Measurements from ENCODE around the gene TM9SF1. TPM values are rescaled to one million over a fixed set of nuclear protein-coding genes. Genes with fewer than 3 reads are reported as not detected.
A peak's percentile ranks its signal among the peaks of the same experiment; 100 is the strongest.

TM9SF1 gene
- total RNA-seq, 1 experiment from 2014 or later: 31.3 TPM

GRCh38 chr14:24179961-24180796 is 15.1 kb downstream of the TM9SF1 start:
- no peaks in the 10 kb centered on the region for H3K4me1 ChIP-seq (ENCODE audit: low read length)
- H3K4me3 ChIP-seq (ENCODE audit: low read length): no peak overlapping the region
- no peaks in the 10 kb centered on the region for H3K79me2 ChIP-seq (ENCODE audit: low read length)
- H3K4me2 ChIP-seq (ENCODE audit: low read depth, low read length, poor library complexity, severe bottlenecking): no peak overlapping the region
- no peaks in the 10 kb centered on the region for H3K9me2 ChIP-seq (replicated peaks; ENCODE audit: insufficient read depth, low read length)
- no peak overlapping the region for H3K27ac ChIP-seq (ENCODE audit: low read length)
- H3K27me3 ChIP-seq (ENCODE audit: low read length): no peaks in the 10 kb centered on the region
- peaks cover 32% of the 10 kb centered on the region for H3K36me3 ChIP-seq (ENCODE audit: insufficient read depth, low read length)
- no peak overlapping the region for H2AFZ ChIP-seq (ENCODE audit: low read length)
- H4K20me1 ChIP-seq (ENCODE audit: insufficient read depth, low read depth, low read length): 0 out of 2 replicates have a peak, but pooled peaks cover 4% of the 10 kb centered on the region
- no peak overlapping the region for H3K9ac ChIP-seq (ENCODE audit: low read length)
- no peaks in the 10 kb centered on the region for H3K9me3 ChIP-seq (ENCODE audit: low read length)
- no peak for DNase-seq

- Histone ChIP-seq H3K27me3 (ENCODE audit: low read length) (no peaks in the 10 kb centered on the region), H3K9me3 (ENCODE audit: low read length) (no peaks in the 10 kb centered on the region), H3K79me2 (ENCODE audit: low read length) (no peaks in the 10 kb centered on the region), H3K36me3 (ENCODE audit: insufficient read depth, low read length) (peaks cover 32% of the 10 kb centered on the region), H3K9ac (ENCODE audit: low read length) (no peak overlapping the region), H3K9me2 (replicated peaks; ENCODE audit: insufficient read depth, low read length) (no peaks in the 10 kb centered on the region), H3K4me3 (ENCODE audit: low read length) (no peak overlapping the region), H4K20me1 (ENCODE audit: insufficient read depth, low read depth, low read length) (0 out of 2 replicates have a peak, but pooled peaks cover 4% of the 10 kb centered on the region), H3K27ac (ENCODE audit: low read length) (no peak overlapping the region), H2AFZ (ENCODE audit: low read length) (no peak overlapping the region), H3K4me1 (ENCODE audit: low read length) (no peaks in the 10 kb centered on the region), H3K4me2 (ENCODE audit: low read depth, low read length, poor library complexity, severe bottlenecking) (no peak overlapping the region)
- DNase-seq: no peak
Observed at GRCh38 chr14:24179294-24179960, 15.8 kb downstream of the TM9SF1 start.

GRCh38 chr14:24178399-24179178 is 16.7 kb downstream of the TM9SF1 start:
- peaks cover 32% of the 10 kb centered on the region for H3K36me3 ChIP-seq (ENCODE audit: insufficient read depth, low read length)
- no peak overlapping the region for H2AFZ ChIP-seq (ENCODE audit: low read length)

GRCh38 chr14:24177891-24178290 is 17.4 kb downstream of the TM9SF1 start:
- Histone ChIP-seq H2AFZ (ENCODE audit: low read length) (no peak overlapping the region), H3K4me1 (ENCODE audit: low read length) (peaks cover 5% of the 10 kb centered on the region), H3K4me2 (ENCODE audit: low read depth, low read length, poor library complexity, severe bottlenecking) (no peak overlapping the region), H3K79me2 (ENCODE audit: low read length) (peaks cover 5% of the 10 kb centered on the region), H3K36me3 (ENCODE audit: insufficient read depth, low read length) (peaks cover 34% of the 10 kb centered on the region), H3K9me3 (ENCODE audit: low read length) (no peaks in the 10 kb centered on the region), H3K27me3 (ENCODE audit: low read length) (no peaks in the 10 kb centered on the region), H3K9ac (ENCODE audit: low read length) (no peak overlapping the region), H3K4me3 (ENCODE audit: low read length) (no peak overlapping the region), H3K9me2 (replicated peaks; ENCODE audit: insufficient read depth, low read length) (no peaks in the 10 kb centered on the region), H4K20me1 (ENCODE audit: insufficient read depth, low read depth, low read length) (0 out of 2 replicates have a peak, but pooled peaks cover 4% of the 10 kb centered on the region), H3K27ac (ENCODE audit: low read length) (no peak overlapping the region)
- DNase-seq: no peak

More at GRCh38 chr14:24178399-24179178, 16.7 kb downstream of the TM9SF1 start:
- no peaks in the 10 kb centered on the region for H3K9me2 ChIP-seq (replicated peaks; ENCODE audit: insufficient read depth, low read length)
- H3K4me2 ChIP-seq (ENCODE audit: low read depth, low read length, poor library complexity, severe bottlenecking): no peak overlapping the region
- no peaks in the 10 kb centered on the region for H3K27me3 ChIP-seq (ENCODE audit: low read length)
- no peaks in the 10 kb centered on the region for H3K79me2 ChIP-seq (ENCODE audit: low read length)
- no peak overlapping the region for H3K27ac ChIP-seq (ENCODE audit: low read length)
- no peak overlapping the region for H3K4me3 ChIP-seq (ENCODE audit: low read length)
- H4K20me1 ChIP-seq (ENCODE audit: insufficient read depth, low read depth, low read length): 0 out of 2 replicates have a peak, but pooled peaks cover 4% of the 10 kb centered on the region
- no peak overlapping the region for H3K9ac ChIP-seq (ENCODE audit: low read length)
- H3K9me3 ChIP-seq (ENCODE audit: low read length): no peaks in the 10 kb centered on the region
- H3K4me1 ChIP-seq (ENCODE audit: low read length): no peaks in the 10 kb centered on the region
- no peak for DNase-seq

- Histone ChIP-seq H2AFZ (ENCODE audit: low read length) (no peak overlapping the region), H3K27me3 (ENCODE audit: low read length) (no peaks in the 10 kb centered on the region), H3K9me3 (ENCODE audit: low read length) (no peaks in the 10 kb centered on the region), H3K4me1 (ENCODE audit: low read length) (peaks cover 7% of the 10 kb centered on the region), H3K4me2 (ENCODE audit: low read depth, low read length, poor library complexity, severe bottlenecking) (no peak overlapping the region), H3K27ac (ENCODE audit: low read length) (no peak overlapping the region), H3K79me2 (ENCODE audit: low read length) (peaks cover 12% of the 10 kb centered on the region), H3K36me3 (ENCODE audit: insufficient read depth, low read length) (peaks cover 37% of the 10 kb centered on the region), H3K9ac (ENCODE audit: low read length) (no peak overlapping the region), H3K4me3 (ENCODE audit: low read length) (no peak overlapping the region), H3K9me2 (replicated peaks; ENCODE audit: insufficient read depth, low read length) (no peaks in the 10 kb centered on the region), H4K20me1 (ENCODE audit: insufficient read depth, low read depth, low read length) (0 out of 2 replicates have a peak, but pooled peaks cover 4% of the 10 kb centered on the region)
- DNase-seq: no peak
Observed at GRCh38 chr14:24177041-24177825, 18.0 kb downstream of the TM9SF1 start.

GRCh38 chr14:24176599-24176998 is 18.6 kb downstream of the TM9SF1 start:
- no peak overlapping the region for H3K9ac ChIP-seq (ENCODE audit: low read length)
- H3K9me2 ChIP-seq (replicated peaks; ENCODE audit: insufficient read depth, low read length): no peaks in the 10 kb centered on the region
- peaks cover 7% of the 10 kb centered on the region for H3K4me1 ChIP-seq (ENCODE audit: low read length)
- no peak for DNase-seq
- H4K20me1 ChIP-seq (ENCODE audit: insufficient read depth, low read depth, low read length): 0 out of 2 replicates have a peak, but pooled peaks cover 4% of the 10 kb centered on the region
- no peak overlapping the region for H2AFZ ChIP-seq (ENCODE audit: low read length)
- H3K27me3 ChIP-seq (ENCODE audit: low read length): no peaks in the 10 kb centered on the region
- no peak overlapping the region for H3K4me2 ChIP-seq (ENCODE audit: low read depth, low read length, poor library complexity, severe bottlenecking)
- H3K79me2 ChIP-seq (ENCODE audit: low read length): peaks cover 15% of the 10 kb centered on the region
- H3K9me3 ChIP-seq (ENCODE audit: low read length): no peaks in the 10 kb centered on the region
- no peak overlapping the region for H3K4me3 ChIP-seq (ENCODE audit: low read length)
- H3K27ac ChIP-seq (ENCODE audit: low read length): no peak overlapping the region
- peaks cover 37% of the 10 kb centered on the region for H3K36me3 ChIP-seq (ENCODE audit: insufficient read depth, low read length)

GRCh38 chr14:24172871-24173281 is 22.4 kb downstream of the TM9SF1 start:
- peak overlapping the region; percentile 70 for H3K4me2 ChIP-seq (ENCODE audit: low read depth, low read length, poor library complexity, severe bottlenecking)
- no peak for DNase-seq
- H3K79me2 ChIP-seq (ENCODE audit: low read length): peaks cover 15% of the 10 kb centered on the region
- peak overlapping the region; percentile 75 for H3K9ac ChIP-seq (ENCODE audit: low read length)
- 0 out of 2 replicates have a peak overlapping the region, but pooled peaks have one; percentile 52 for H3K27ac ChIP-seq (ENCODE audit: low read length)
- H3K36me3 ChIP-seq (ENCODE audit: insufficient read depth, low read length): peaks cover 15% of the 10 kb centered on the region; the same call in 1 of the 2 replicates
- H3K4me1 ChIP-seq (ENCODE audit: low read length): peaks cover 7% of the 10 kb centered on the region
- H3K9me3 ChIP-seq (ENCODE audit: low read length): no peaks in the 10 kb centered on the region
- H3K9me2 ChIP-seq (replicated peaks; ENCODE audit: insufficient read depth, low read length): no peaks in the 10 kb centered on the region
- no peak overlapping the region for H2AFZ ChIP-seq (ENCODE audit: low read length)
- peak overlapping the region; percentile 64 for H3K4me3 ChIP-seq (ENCODE audit: low read length)
- no peaks in the 10 kb centered on the region for H3K27me3 ChIP-seq (ENCODE audit: low read length)
- no peaks in the 10 kb centered on the region for H4K20me1 ChIP-seq (ENCODE audit: insufficient read depth, low read depth, low read length)
